Myocyte (in vitro differentiated cells): ENCODE data around the gene GNAQ. TPM values are rescaled to one million over a fixed set of nuclear protein-coding genes. Genes with fewer than 3 reads are reported as not detected.
"Not testable (repeated sequence)": the region's sequence is repeated elsewhere in the genome, so short reads cannot be mapped to it uniquely, and the experiment has no call there.

Experiments used
- DNase-seq: peaks from one replicate; pipeline ENCODE4 v3.0.0-alpha.2; 2012; ENCODE audit warnings: low read depth
- total RNA-seq: library from RNA; depleted of rRNA; stranded (reverse); fragments of >200 nt; gene quantifications from 2 replicates; pipeline ENCODE4 v1.2.3, GENCODE V29; 2014

GNAQ gene
- total RNA-seq, 1 donor from 2014 or later = 29.9 TPM

- peak; percentile 32 for DNase-seq
These were observed 152.1 kb downstream of the GNAQ start for GRCh38 chr9:77879437-77879943.

DNA sequence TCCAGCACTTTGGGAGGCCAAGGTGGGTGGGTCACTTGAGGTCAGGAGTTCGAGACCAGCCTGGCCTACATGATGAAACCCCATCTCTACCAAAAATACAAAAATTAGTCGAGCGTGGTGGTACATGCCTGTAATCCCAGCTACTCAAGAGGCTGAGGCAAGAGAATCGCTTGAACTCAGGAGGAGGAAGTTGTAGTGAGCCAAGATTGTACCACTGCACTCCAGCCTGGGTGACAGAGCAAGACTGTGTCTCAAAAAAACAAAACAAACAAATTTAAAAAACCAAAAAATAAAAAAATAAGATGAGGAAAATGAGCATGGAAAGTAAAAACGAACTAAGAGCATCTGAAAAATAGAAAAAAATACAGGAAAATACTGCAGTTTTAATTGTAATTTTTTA, 152.8 kb downstream of the GNAQ start:
- DNase-seq = not testable (repeated sequence)

DNA sequence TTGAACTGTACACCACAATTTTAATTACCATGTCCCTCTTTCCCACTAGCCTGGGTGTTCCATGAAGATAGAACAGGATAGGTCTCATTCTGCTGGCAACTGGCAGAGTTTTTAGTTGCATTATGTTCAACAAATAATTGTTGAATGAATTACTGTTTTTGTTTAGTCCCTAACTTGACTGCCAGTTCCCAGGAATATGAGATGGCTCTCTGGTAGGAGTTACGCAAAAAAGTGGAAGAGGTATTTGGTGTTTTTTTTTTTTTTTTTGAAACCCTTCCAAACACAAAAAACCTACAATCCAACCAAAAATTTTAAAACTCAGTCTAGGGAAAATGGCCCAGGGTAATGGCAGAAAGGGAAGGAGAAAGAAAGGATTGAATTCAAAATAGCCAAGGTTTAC, 153.6 kb downstream of the GNAQ start:
- peak; percentile 10 for DNase-seq

- no peak for DNase-seq
These were observed 155.0 kb downstream of the GNAQ start for GRCh38 chr9:77876590-77876989.

- peak; percentile 38 for DNase-seq
These were observed 155.5 kb downstream of the GNAQ start for GRCh38 chr9:77876091-77876490.

- no peak for DNase-seq
These were observed 158.7 kb downstream of the GNAQ start for GRCh38 chr9:77872863-77873262.

DNA sequence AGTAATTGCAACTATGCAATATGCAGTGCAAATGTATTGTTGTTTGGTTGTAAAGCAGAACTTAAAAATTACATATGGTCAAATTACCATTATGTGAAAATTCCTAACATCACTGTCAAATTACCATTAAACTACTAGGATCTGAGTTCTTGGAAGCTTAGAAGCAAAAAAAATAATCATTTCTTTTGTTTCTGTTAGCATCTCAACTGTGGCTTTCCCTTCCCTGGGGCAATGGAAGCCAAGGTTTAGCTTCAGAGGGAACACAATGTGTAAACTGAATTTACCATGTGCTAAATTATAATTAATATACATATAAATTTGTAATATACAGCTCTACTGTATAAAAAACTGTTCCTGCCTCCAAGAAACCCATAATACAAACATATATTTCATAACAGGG, 159.4 kb downstream of the GNAQ start:
- no peak for DNase-seq

- DNase-seq = no peak
These were observed 160.1 kb downstream of the GNAQ start for GRCh38 chr9:77871483-77871882.

- no peak for DNase-seq
These were observed 164.7 kb downstream of the GNAQ start for GRCh38 chr9:77866878-77867277.

GRCh38 chr9:77865385-77866047, 166.1 kb downstream of the GNAQ start:
- DNase-seq = no peak

DNA sequence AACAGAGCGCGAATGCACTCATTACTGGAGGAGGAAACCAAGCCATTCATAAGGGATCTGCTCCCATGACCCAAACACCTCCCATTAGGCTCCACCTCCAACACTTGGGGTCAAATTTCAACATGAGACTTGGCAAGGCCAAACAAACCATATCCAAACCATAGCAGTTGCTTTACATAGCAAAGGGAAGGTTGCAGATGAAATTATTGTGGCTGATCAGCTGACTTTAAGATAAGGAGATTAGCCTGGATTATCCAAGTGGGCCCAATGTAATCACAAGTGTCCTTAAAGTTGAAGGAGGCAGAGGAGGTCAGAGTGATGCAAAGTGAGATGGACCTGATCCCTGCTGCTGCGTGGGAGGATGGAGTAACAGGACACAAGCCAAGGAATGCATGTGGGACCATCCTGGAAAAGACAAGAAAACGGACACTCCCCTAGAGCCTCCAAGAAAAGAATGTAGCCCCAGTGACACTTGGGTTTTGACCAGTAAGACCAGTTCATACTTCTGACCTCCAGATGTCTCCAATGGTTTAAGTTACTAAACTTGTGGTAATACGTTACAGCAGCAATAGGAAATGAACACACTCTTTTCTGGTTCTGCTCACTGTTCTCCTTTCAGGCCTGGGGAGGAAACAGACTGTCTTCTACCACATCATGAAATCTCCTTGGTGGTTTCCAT, 167.3 kb downstream of the GNAQ start:
- DNase-seq = peak; percentile 17

DNA sequence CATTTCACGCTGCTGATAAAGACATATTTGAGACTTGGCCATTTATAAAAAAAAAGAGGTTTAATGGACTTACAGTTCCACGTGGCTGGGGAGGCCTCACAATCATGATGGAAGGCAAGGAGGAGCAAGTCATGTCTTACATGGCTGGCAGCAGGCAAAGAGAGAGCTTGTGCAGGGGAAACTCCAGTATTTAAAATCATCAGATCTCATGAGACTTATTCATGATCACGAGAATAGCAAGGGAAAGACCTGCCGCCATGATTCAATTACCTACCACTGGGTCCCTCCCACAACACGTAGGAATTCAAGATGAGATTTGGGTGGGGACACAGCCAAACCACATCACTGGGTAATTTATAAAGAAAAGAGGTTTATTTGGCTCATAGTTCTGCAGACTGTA, 168.0 kb downstream of the GNAQ start:
- not testable (repeated sequence) for DNase-seq

DNA sequence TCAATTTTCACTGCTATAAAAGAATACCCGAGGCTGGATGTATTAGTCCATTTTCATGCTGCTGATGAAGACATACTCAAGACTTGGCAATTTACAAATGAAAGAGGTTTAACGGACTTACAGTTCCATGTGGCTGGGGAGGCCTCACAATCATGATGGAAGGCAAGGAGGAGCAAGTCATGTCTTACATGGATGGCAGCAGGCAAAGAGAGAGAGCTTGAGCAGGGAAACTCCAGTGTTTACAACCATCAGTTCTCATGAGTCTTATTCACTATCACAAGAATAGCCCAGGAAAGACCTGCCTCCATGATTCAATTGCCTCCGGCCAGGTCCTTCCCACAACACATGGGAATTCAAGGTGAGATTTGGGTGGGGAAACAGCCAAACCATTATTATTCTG, 170.7 kb downstream of the GNAQ start:
- not testable (repeated sequence) for DNase-seq

DNA sequence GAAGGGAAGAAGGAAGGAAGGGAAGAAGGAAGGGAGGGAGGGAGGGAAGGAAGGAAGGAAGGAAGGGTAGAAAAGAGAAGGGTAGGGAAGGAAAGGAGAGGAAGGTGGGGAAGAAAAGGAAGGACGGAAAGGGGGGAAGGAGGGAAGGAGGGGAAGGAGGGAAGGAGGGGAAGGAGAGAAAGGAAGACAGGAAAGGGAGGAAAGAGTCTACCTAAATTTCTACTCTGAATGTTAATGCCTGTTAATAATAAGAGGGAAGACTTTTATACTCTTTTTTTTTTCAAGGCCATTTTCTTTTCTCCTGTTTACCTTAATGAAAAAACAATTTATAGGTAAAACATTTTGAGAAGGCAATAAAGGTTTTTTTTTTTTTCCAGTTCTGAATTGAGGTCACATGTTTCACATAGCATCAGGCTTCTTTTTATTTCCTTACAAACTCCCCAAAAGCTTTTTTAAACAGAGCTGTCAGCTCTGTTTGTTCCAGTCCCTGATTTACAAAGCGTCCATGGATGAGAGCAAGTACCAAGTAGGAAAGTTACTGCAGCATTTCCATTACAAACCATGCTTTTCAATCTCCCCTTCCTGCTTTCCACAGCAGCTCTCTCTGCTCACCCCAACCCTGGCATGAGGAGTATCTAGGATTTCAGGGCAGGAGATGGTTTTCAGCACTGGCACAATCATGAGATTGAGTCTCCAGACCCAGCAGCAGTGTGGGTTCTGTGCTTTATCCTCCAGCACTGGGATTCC, 173.9 kb downstream of the GNAQ start:
- no peak for DNase-seq

DNA sequence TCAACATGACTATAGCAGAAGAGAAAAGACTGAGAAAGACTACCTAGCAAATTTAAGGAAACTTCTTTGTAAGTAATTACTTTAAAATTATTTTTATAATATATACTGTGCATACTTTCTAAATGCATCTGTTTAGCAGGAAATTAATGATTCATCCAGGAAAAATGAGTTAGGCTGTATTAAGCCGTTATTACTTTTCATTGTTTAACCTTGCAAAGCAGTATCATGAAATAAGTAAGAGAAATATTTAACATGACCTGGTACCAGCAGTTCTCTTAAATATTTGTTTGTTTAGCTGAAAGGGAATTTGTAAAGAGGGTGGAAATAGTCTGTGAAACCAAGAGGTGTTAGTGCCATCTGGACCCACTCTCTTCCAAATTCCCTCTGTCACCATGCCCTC, 175.0 kb downstream of the GNAQ start:
- DNase-seq = no peak

GRCh38 chr9:77854916-77855311, 176.7 kb downstream of the GNAQ start:
- DNase-seq = no peak

- DNase-seq = no peak
These were observed 177.2 kb downstream of the GNAQ start for GRCh38 chr9:77854258-77854915.

- DNase-seq = no peak
These were observed 177.9 kb downstream of the GNAQ start for GRCh38 chr9:77853716-77854115.

GRCh38 chr9:77851882-77852595, 179.6 kb downstream of the GNAQ start:
- no peak for DNase-seq

GRCh38 chr9:77848897-77849296, 182.7 kb downstream of the GNAQ start:
- DNase-seq = peak; percentile 58

GRCh38 chr9:77848404-77848803, 183.2 kb downstream of the GNAQ start:
- DNase-seq = peak; percentile 47
